GM18505 (cell line): ENCODE measurements around the gene GLOD4.
"Not testable (repeated sequence)": the region's sequence is repeated elsewhere in the genome, so short reads cannot be mapped to it uniquely, and the experiment has no call there.

ENCODE experiments used
- ATAC-seq: cut with Tn5 transposase; IDR thresholded peaks from one replicate; pipeline ENCODE4 v1.9.1; 2021; ENCODE audit not compliant: unreplicated experiment
- POLR2A ChIP-seq: IDR thresholded peaks from 4 replicates; pipeline ENCODE4 v1.6.1; 2011; ENCODE audit warnings: borderline replicate concordance; ENCODE audit not compliant: insufficient read depth, insufficient read length; ENCODE audit errors: extremely low read depth

The GLOD4 gene

GRCh38 chr17:797236-797840 lies 15.3 kb upstream of the GLOD4 start:
- TF ChIP-seq POLR2A, result no peak
- ATAC-seq, result no peak

- TF ChIP-seq POLR2A, result no peak
- no peak for ATAC-seq
Observed at GRCh38 chr17:796609-797008, 14.5 kb upstream of the GLOD4 start.

- TF ChIP-seq POLR2A, result no peak
- no peak for ATAC-seq
Observed at GRCh38 chr17:795721-796120, 13.6 kb upstream of the GLOD4 start.

- no peak for TF ChIP-seq POLR2A
- ATAC-seq, result no peak
Observed at GRCh38 chr17:795276-795675, 13.2 kb upstream of the GLOD4 start.

GRCh38 chr17:794876-795275 lies 12.8 kb upstream of the GLOD4 start:
- ATAC-seq, result no peak
- TF ChIP-seq POLR2A, result no peak

GRCh38 chr17:792277-792676 lies 10.2 kb upstream of the GLOD4 start:
- TF ChIP-seq POLR2A, result no peak
- ATAC-seq, result no peak

- no peak for ATAC-seq
- no peak for TF ChIP-seq POLR2A
Observed at GRCh38 chr17:791829-792228, 9.7 kb upstream of the GLOD4 start.

GRCh38 chr17:790874-791247 lies 8.8 kb upstream of the GLOD4 start:
- not testable (repeated sequence) for ATAC-seq

GRCh38 chr17:789931-790873 lies 8.1 kb upstream of the GLOD4 start:
- not testable (repeated sequence) for ATAC-seq

GRCh38 chr17:789160-789840 lies 7.2 kb upstream of the GLOD4 start:
- ATAC-seq, result no peak
- TF ChIP-seq POLR2A, result no peak

GRCh38 chr17:788551-788950 lies 6.5 kb upstream of the GLOD4 start:
- no peak for TF ChIP-seq POLR2A
- ATAC-seq, result no peak

- ATAC-seq, result no peak
- TF ChIP-seq POLR2A, result no peak
Observed at GRCh38 chr17:787641-788221, 5.7 kb upstream of the GLOD4 start.

GRCh38 chr17:785901-786300 lies 3.8 kb upstream of the GLOD4 start:
- ATAC-seq, result not testable (repeated sequence)

- no peak for ATAC-seq
- TF ChIP-seq POLR2A, result no peak
Observed at GRCh38 chr17:784143-784542, 2.1 kb upstream of the GLOD4 start.
